Left ventricle myocardium inferior (tissue), 1 donor: ENCODE results near the gene TGFBR3. TPM values are rescaled to one million over a fixed set of nuclear protein-coding genes. Genes with fewer than 3 reads are reported as not detected.

Source experiments
- DNase-seq: peaks from one replicate; pipeline ENCODE4 v3.0.0-alpha.2; 2020
- H3K27ac ChIP-seq: fragments of 200-600 bp; replicated peaks from 2 replicates; pipeline ENCODE4 v1.8.0; 2021
- H3K27me3 ChIP-seq: fragments of 200-600 bp; 2 replicates; pipeline ENCODE4 v1.8.0; 2021; ENCODE audit warnings: low read depth
- H3K36me3 ChIP-seq: fragments of 200-600 bp; 2 replicates; pipeline ENCODE4 v1.8.0; 2021
- H3K4me1 ChIP-seq: fragments of 200-600 bp; 2 replicates; pipeline ENCODE4 v1.8.0; 2021
- H3K4me3 ChIP-seq: fragments of 200-600 bp; 2 replicates; pipeline ENCODE4 v1.8.0; 2021; ENCODE audit warnings: mild to moderate bottlenecking, moderate library complexity
- H3K9me3 ChIP-seq: fragments of 200-600 bp; replicated peaks from 2 replicates; pipeline ENCODE4 v1.8.0; 2021
- intact Hi-C: fragments of 100-400 bp; cut with micrococcal nuclease; formaldehyde crosslinking; loops from one replicate; pipeline ENCODE4 v1.11.0; 2022
- total RNA-seq: library from RNA; stranded (reverse); fragmentation: NEBNext Ultra II Directional; extraction: Animal tissue kit (Norgen Biotek cat#: 25700); gene quantifications from one replicate; pipeline ENCODE4 v1.2.1, GENCODE V29; 2021
- TF ChIP-seq, protein P1 (sequence below): fragments of 200-600 bp; IDR thresholded peaks from 2 replicates; pipeline ENCODE4 v1.8.0; 2021; ENCODE audit warnings: antibody characterized with exemption, mild to moderate bottlenecking, borderline replicate concordance
- donor health status: DM: no; HTN: yes; CAD: no; lungs with severe emphysema.

TGFBR3 gene
- total RNA-seq, 1 donor from 2014 or later = 24.6 TPM

- intact Hi-C loops = no loop called here
Observed at GRCh38 chr1:91759076-91759475, 126.9 kb downstream of the TGFBR3 start.

GRCh38 chr1:91757763-91758460 lies 128.0 kb downstream of the TGFBR3 start:
- Histone ChIP-seq H3K9me3 (no peaks in the 10 kb centered on the region), H3K4me1 (peaks cover 87% of the 10 kb centered on the region), H3K27me3 (no peaks in the 10 kb centered on the region), H3K27ac (peak overlapping the region; percentile 83), H3K4me3 (no peak overlapping the region), H3K36me3 (no peaks in the 10 kb centered on the region)
- TF ChIP-seq, protein P1, sequence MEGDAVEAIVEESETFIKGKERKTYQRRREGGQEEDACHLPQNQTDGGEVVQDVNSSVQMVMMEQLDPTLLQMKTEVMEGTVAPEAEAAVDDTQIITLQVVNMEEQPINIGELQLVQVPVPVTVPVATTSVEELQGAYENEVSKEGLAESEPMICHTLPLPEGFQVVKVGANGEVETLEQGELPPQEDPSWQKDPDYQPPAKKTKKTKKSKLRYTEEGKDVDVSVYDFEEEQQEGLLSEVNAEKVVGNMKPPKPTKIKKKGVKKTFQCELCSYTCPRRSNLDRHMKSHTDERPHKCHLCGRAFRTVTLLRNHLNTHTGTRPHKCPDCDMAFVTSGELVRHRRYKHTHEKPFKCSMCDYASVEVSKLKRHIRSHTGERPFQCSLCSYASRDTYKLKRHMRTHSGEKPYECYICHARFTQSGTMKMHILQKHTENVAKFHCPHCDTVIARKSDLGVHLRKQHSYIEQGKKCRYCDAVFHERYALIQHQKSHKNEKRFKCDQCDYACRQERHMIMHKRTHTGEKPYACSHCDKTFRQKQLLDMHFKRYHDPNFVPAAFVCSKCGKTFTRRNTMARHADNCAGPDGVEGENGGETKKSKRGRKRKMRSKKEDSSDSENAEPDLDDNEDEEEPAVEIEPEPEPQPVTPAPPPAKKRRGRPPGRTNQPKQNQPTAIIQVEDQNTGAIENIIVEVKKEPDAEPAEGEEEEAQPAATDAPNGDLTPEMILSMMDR = no peak
- intact Hi-C loops = no loop called here
- no peak for DNase-seq

More at GRCh38 chr1:91759076-91759475, 126.9 kb downstream of the TGFBR3 start:
- no peak overlapping the region for H3K4me3 ChIP-seq
- no peak for DNase-seq
- H3K27me3 ChIP-seq = no peaks in the 10 kb centered on the region
- no peaks in the 10 kb centered on the region for H3K9me3 ChIP-seq
- H3K36me3 ChIP-seq = no peaks in the 10 kb centered on the region
- H3K27ac ChIP-seq = peak overlapping the region; percentile 83
- H3K4me1 ChIP-seq = peaks cover 94% of the 10 kb centered on the region
- TF ChIP-seq, protein P1 = no peak

DNA sequence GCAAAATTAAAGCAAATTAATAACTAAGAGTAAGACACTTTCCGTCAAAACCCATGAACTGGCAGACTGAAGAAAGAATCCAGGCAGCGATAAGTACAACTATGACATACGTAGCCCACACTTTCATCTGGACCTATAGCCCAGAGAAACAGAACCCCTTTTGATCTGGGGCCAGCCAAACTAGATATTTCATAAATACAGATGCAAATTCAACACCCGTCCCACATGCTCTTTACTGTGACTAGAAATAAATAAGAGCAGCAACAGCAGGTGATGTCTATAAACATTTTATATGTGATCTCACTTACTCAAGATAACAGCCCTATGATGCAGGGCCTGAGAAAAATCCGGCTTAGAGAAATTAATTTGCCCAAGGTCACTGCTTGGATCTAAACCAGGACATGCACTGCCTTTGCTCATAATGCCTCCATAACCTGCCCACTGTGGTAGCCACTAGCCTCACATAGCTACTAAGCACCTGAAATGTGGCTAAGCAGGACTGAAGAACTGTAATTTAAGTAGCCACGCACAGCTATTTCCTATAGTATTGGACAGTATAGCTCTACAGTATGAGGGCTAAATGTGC lies 130.2 kb downstream of the TGFBR3 start:
- Histone ChIP-seq H3K4me1 (peaks cover 85% of the 10 kb centered on the region), H3K4me3 (no peak overlapping the region), H3K27ac (peak overlapping the region; percentile 83), H3K27me3 (no peaks in the 10 kb centered on the region), H3K9me3 (no peaks in the 10 kb centered on the region), H3K36me3 (no peaks in the 10 kb centered on the region)
- no peak for DNase-seq
- intact Hi-C loops = no loop called here
- TF ChIP-seq, protein P1 = no peak

DNA sequence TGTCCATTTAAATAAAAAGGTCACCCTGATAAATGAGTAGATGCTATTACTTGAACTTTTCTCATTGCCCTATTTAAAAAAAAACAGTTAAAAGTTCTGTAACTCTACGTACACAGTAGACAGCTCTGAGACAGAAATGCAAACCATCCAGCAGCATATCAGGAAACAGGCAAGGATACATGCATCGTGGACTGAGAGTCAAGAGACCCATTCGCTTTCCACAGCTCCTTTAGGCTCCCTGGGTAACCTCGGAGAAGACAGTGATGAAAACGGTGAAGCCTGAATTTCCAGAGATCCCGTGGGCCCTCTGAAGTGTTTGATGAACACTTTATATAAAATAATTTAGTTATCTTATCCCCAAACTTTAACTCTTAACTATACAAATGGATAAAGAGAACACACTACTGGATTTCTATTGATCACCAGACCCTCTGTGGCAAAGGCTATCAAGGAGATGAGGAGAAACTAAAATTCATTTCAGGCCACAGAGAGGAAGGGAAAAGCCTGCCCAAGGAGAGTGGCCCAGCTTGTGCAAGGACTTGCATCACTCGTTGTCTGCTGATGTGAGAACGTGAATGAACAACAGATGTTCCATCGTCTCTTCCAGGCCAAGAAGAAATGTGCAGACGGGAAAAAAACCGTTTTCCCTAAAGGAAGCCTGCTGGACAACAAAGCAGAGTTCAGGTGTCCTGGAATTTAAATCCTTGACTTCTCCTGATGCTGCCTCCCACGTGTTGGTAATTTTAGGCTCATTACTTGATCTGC lies 131.0 kb downstream of the TGFBR3 start:
- DNase-seq = peak; percentile 40
- Histone ChIP-seq H3K9me3 (no peaks in the 10 kb centered on the region), H3K27me3 (no peaks in the 10 kb centered on the region), H3K36me3 (no peaks in the 10 kb centered on the region), H3K4me3 (no peak overlapping the region), H3K4me1 (peaks cover 85% of the 10 kb centered on the region), H3K27ac (peak overlapping the region; percentile 83)
- intact Hi-C loops = no loop called here
- TF ChIP-seq, protein P1 = no peak

GRCh38 chr1:91754348-91754747 lies 131.6 kb downstream of the TGFBR3 start:
- Histone ChIP-seq H3K36me3 (peaks cover 3% of the 10 kb centered on the region), H3K27ac (peak overlapping the region; percentile 83), H3K4me3 (no peak overlapping the region), H3K4me1 (peaks cover 85% of the 10 kb centered on the region), H3K27me3 (no peaks in the 10 kb centered on the region), H3K9me3 (no peaks in the 10 kb centered on the region)
- DNase-seq = no peak
- TF ChIP-seq, protein P1 = no peak
- intact Hi-C loops = no loop called here
